ENCODE measurements around the gene HDAC6.

DNA sequence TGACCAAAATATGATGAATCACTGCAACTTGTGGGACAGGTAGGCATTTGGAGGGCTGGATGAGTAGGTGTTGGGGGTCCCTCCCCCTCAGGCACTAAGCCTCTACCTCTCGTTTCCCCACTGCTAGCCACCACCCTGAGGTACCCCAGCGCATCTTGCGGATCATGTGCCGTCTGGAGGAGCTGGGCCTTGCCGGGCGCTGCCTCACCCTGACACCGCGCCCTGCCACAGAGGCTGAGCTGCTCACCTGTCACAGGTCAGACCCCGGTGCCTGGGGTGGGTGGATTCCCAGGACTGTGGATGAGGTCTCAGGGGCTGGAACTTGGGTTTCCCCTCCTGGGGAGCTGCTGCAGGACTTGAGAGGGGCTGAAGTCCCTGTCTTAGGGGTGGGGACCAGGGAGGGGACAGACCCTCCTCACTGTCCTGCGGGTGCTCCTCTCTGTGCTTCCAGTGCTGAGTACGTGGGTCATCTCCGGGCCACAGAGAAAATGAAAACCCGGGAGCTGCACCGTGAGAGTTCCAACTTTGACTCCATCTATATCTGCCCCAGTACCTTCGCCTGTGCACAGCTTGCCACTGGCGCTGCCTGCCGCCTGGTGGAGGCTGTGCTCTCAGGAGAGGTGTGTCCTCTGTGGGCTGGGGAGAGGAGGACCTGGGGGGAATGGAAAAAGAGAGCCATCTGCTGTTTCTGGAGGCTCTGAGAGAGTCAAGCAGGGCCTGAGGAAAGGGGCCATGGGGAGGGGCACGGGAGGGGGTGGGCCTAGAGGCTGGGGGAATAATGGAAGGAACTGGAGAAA, 14.3 kb downstream of the HDAC6 start:
- TF ChIP-seq, protein P1, sequence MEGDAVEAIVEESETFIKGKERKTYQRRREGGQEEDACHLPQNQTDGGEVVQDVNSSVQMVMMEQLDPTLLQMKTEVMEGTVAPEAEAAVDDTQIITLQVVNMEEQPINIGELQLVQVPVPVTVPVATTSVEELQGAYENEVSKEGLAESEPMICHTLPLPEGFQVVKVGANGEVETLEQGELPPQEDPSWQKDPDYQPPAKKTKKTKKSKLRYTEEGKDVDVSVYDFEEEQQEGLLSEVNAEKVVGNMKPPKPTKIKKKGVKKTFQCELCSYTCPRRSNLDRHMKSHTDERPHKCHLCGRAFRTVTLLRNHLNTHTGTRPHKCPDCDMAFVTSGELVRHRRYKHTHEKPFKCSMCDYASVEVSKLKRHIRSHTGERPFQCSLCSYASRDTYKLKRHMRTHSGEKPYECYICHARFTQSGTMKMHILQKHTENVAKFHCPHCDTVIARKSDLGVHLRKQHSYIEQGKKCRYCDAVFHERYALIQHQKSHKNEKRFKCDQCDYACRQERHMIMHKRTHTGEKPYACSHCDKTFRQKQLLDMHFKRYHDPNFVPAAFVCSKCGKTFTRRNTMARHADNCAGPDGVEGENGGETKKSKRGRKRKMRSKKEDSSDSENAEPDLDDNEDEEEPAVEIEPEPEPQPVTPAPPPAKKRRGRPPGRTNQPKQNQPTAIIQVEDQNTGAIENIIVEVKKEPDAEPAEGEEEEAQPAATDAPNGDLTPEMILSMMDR (optimal IDR thresholded peaks at IDR 0.05 in 1 of 3, IDR thresholded peaks at IDR 0.05 in 1 of 3, conservative IDR thresholded peaks at IDR 0.05 in 1 of 3; ENCODE audit: extremely low read depth in 1 of 3, insufficient read depth in 2 of 3, low read length in 3 of 3), result no peak
- TF ChIP-seq EZH2 (IDR thresholded peaks at IDR 0.05; ENCODE audit: low read length), result no peak

Measured in keratinocyte (primary cell).